ENCODE measurements around the gene HTT. TPM values are rescaled to one million over a fixed set of nuclear protein-coding genes. Genes with fewer than 3 reads are reported as not detected.

Gene HTT
- total and polyA plus RNA-seq, 2 of the 8 experiments (the other 6 are each of a cell fraction or from before 2014, with no cell fraction given) = 24.0 to 71.0 TPM

- no peak overlapping the region for H4K91ac ChIP-seq (replicated peaks; ENCODE audit: insufficient read length, low read length)
- H3K27ac ChIP-seq (ENCODE audit: low read depth, low read length) = no peak overlapping the region
Observed at GRCh38 chr4:3130201-3130600, 55.7 kb downstream of the HTT start.

More at GRCh38 chr4:3130201-3130600, 55.7 kb downstream of the HTT start:
- Histone ChIP-seq H3K23me2 (ENCODE audit: low read depth, low read length) (no peaks in the 10 kb centered on the region), H3K79me1 (ENCODE audit: low read depth, low read length) (no peaks in the 10 kb centered on the region), H3K27me3 (replicated peaks in 1 of 4; ENCODE audit: control insufficient read depth in 3 of 4, extremely low read depth in 1 of 4, insufficient read depth in 3 of 4, low read length in 3 of 4) (no peaks in the 10 kb centered on the region), H2BK20ac (ENCODE audit: low read length) (no peak overlapping the region), H3K18ac (ENCODE audit: extremely low read depth, low read length) (no peak overlapping the region), H2AFZ (ENCODE audit: low read length) (no peak overlapping the region), H2BK120ac (replicated peaks; ENCODE audit: low read depth, low read length) (no peak overlapping the region), H4K20me1 (replicated peaks in 1 of 2; ENCODE audit: control insufficient read depth in 1 of 2, insufficient read depth in 2 of 2, low read length in 2 of 2) (peaks cover 2 to 5% of the 10 kb centered on the region in 2 experiments), H3K79me2 (ENCODE audit: control insufficient read depth in 1 of 2, insufficient read depth in 2 of 2, low read length in 2 of 2) (no peaks in the 10 kb centered on the region), H3K36me3 (ENCODE audit: control insufficient read depth in 2 of 4, insufficient read depth in 4 of 4, low read length in 3 of 4) (peaks cover 27 to 73% (median 57%) of the 10 kb centered on the region in 4 experiments), H3K9me3 (ENCODE audit: insufficient read depth in 2 of 2, low read depth in 1 of 2, low read length in 1 of 2) (no peaks in the 10 kb centered on the region), H3K23ac (ENCODE audit: insufficient read length) (no peak overlapping the region), H4K5ac (ENCODE audit: insufficient read length, low read depth, low read length) (no peak overlapping the region), H2BK5ac (ENCODE audit: low read depth, low read length) (no peak overlapping the region), H3K9ac (replicated peaks in 1 of 4; ENCODE audit: extremely low read depth in 1 of 4, low read depth in 3 of 4, low read length in 3 of 4) (no peak overlapping the region), H3K4me2 (ENCODE audit: insufficient read depth in 1 of 2, low read depth in 2 of 2, low read length in 2 of 2) (no peak overlapping the region), H3K4ac (replicated peaks; ENCODE audit: insufficient read length, low read depth, low read length) (no peak overlapping the region), H2BK12ac (ENCODE audit: low read depth, low read length) (no peak overlapping the region), H3K14ac (ENCODE audit: insufficient read length) (no peak overlapping the region), H3K4me3 (ENCODE audit: extremely low read depth in 1 of 4, insufficient read depth in 2 of 4, low read depth in 3 of 4, low read length in 4 of 4) (no peak overlapping the region), H3K56ac (replicated peaks; ENCODE audit: insufficient read length, low read depth, low read length) (no peak overlapping the region), H2BK15ac (ENCODE audit: low read length) (no peak overlapping the region), H2AK5ac (ENCODE audit: low read depth, low read length) (no peak overlapping the region), H4K8ac (ENCODE audit: extremely low read depth, insufficient read depth, low read length) (no peak overlapping the region), H3K4me1 (replicated peaks in 1 of 4; ENCODE audit: control insufficient read depth in 3 of 4, insufficient read depth in 4 of 4, low read length in 3 of 4) (no peaks in the 10 kb centered on the region)
- WGBS, 2 experiments (ENCODE audit: extremely low coverage in 1 of 2, insufficient coverage in 1 of 2, insufficient read length in 1 of 2, insufficient replicate concordance in 2 of 2, low coverage in 1 of 2, low lambda C conversion rate in 2 of 2, missing lambda C conversion rate in 1 of 2) = 87% methylated on average over 3 of the region's 3 CpGs; no CpG with 5 or more reads in 1 of the 2 experiments
- POLR2A ChIA-PET (ENCODE audit: partially characterized antibody) = no interaction called here
- FAIRE-seq (no peak), DNase-seq (ENCODE audit: low read depth in 1 of 2, low spot score in 2 of 2) (no peak)
- no peak for TF ChIP-seq PHF8 (conservative IDR thresholded peaks at IDR 0.05; ENCODE audit: low read depth, low read length)
- no peak for TF ChIP-seq NANOG (IDR thresholded peaks at IDR 0.05; ENCODE audit: insufficient read depth, low read depth, low read length, poor library complexity, severe bottlenecking)
- TF ChIP-seq MAX (IDR thresholded peaks at IDR 0.05) = no peak
- TF ChIP-seq HDAC6 (IDR thresholded peaks at IDR 0.05; ENCODE audit: low read depth, low read length) = no peak
- TF ChIP-seq EP300 (IDR thresholded peaks at IDR 0.05; ENCODE audit: borderline replicate concordance in 1 of 2, low read depth in 2 of 2, low read length in 2 of 2) = no peak
- CTCF ChIA-PET (ENCODE audit: partially characterized antibody) = interaction anchor here (1.2 kb wide), 1 partner anchor 23 kb away, joined by 3 read pairs; no protein-coding TSS in a partner anchor
